Neural crest cell (in vitro differentiated cells): ENCODE results near the gene KLK3. TPM values are rescaled to one million over a fixed set of nuclear protein-coding genes. Genes with fewer than 3 reads are reported as not detected.

Experiments
- DNase-seq: peaks from one replicate; pipeline ENCODE4 v3.0.0; 2021; ENCODE audit warnings: low read depth, mixed read lengths, low spot score
- H3K27ac Mint-ChIP-seq: one replicate; pipeline ENCODE4 v1.8.0; 2021; ENCODE audit warnings: mild to moderate bottlenecking, mixed read lengths; ENCODE audit not compliant: unreplicated experiment
- H3K27me3 Mint-ChIP-seq: 2 replicates; pipeline ENCODE4 v1.8.0; 2021; ENCODE audit warnings: low read depth, mild to moderate bottlenecking, mixed read lengths
- H3K36me3 Mint-ChIP-seq: 2 replicates; pipeline ENCODE4 v1.8.0; 2021; ENCODE audit warnings: low read depth, mild to moderate bottlenecking, mixed read lengths
- H3K4me1 Mint-ChIP-seq: 2 replicates; pipeline ENCODE4 v1.8.0; 2021; ENCODE audit warnings: mixed read lengths
- H3K4me3 Mint-ChIP-seq: one replicate; pipeline ENCODE4 v1.8.0; 2021; ENCODE audit warnings: mild to moderate bottlenecking, mixed read lengths
- H3K9me3 Mint-ChIP-seq: 2 replicates; pipeline ENCODE4 v1.8.0; 2021; ENCODE audit warnings: mixed read lengths
- total RNA-seq: library from RNA; stranded (reverse); gene quantifications from 2 replicates; pipeline ENCODE4 v1.2.1, GENCODE V29; 2021
- TF ChIP-seq, protein P1 (sequence below): fragments of 200-600 bp; sonication (generic); conservative IDR thresholded peaks from 2 replicates; pipeline ENCODE4 v1.5.0; 2021; ENCODE audit warnings: antibody characterized with exemption, mild to moderate bottlenecking

Gene KLK3
- total RNA-seq, 1 donor from 2014 or later = not detected

DNA sequence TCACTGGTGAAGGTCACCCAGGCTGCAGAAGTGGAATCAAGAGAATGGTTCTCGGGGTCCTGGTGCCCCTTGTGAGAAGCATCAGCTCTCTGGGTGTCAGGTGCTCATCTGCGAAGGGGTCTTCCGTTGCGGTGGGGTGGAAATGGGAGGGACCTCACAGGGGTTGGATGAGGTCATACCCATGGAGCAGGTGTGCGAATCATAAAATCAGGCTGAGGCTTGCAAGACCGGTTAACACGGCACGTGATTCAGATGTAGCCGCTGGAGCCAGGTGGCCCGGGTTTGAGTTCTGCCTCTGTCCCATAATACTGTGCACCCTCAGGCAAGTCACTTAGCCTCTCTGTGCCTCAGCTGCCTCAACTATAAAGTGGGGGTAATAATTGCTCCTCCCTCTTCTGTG is 17.4 kb upstream of the KLK3 start:
- no peaks in the 10 kb centered on the region for H3K9me3 Mint-ChIP-seq
- H3K27ac Mint-ChIP-seq = no peak overlapping the region
- no peak for DNase-seq
- H3K4me3 Mint-ChIP-seq = peak overlapping the region; percentile 63
- peaks cover 11% of the 10 kb centered on the region for H3K4me1 Mint-ChIP-seq
- H3K36me3 Mint-ChIP-seq = no peaks in the 10 kb centered on the region
- TF ChIP-seq, protein P1, sequence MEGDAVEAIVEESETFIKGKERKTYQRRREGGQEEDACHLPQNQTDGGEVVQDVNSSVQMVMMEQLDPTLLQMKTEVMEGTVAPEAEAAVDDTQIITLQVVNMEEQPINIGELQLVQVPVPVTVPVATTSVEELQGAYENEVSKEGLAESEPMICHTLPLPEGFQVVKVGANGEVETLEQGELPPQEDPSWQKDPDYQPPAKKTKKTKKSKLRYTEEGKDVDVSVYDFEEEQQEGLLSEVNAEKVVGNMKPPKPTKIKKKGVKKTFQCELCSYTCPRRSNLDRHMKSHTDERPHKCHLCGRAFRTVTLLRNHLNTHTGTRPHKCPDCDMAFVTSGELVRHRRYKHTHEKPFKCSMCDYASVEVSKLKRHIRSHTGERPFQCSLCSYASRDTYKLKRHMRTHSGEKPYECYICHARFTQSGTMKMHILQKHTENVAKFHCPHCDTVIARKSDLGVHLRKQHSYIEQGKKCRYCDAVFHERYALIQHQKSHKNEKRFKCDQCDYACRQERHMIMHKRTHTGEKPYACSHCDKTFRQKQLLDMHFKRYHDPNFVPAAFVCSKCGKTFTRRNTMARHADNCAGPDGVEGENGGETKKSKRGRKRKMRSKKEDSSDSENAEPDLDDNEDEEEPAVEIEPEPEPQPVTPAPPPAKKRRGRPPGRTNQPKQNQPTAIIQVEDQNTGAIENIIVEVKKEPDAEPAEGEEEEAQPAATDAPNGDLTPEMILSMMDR = no peak
- H3K27me3 Mint-ChIP-seq = peaks cover 75% of the 10 kb centered on the region

GRCh38 chr19:50838239-50838638 is 16.5 kb upstream of the KLK3 start:
- Mint-ChIP-seq H3K4me1 (peaks cover 11% of the 10 kb centered on the region), H3K36me3 (no peaks in the 10 kb centered on the region), H3K9me3 (no peaks in the 10 kb centered on the region), H3K27ac (no peak overlapping the region), H3K4me3 (no peak overlapping the region), H3K27me3 (peaks cover 79% of the 10 kb centered on the region)
- DNase-seq = no peak
- TF ChIP-seq, protein P1 = no peak

GRCh38 chr19:50839712-50840655 is 14.7 kb upstream of the KLK3 start:
- Mint-ChIP-seq H3K36me3 (no peaks in the 10 kb centered on the region), H3K27ac (no peak overlapping the region), H3K9me3 (no peaks in the 10 kb centered on the region), H3K27me3 (peaks cover 89% of the 10 kb centered on the region), H3K4me1 (peaks cover 11% of the 10 kb centered on the region), H3K4me3 (no peak overlapping the region)
- TF ChIP-seq, protein P1 = no peak
- no peak for DNase-seq

DNA sequence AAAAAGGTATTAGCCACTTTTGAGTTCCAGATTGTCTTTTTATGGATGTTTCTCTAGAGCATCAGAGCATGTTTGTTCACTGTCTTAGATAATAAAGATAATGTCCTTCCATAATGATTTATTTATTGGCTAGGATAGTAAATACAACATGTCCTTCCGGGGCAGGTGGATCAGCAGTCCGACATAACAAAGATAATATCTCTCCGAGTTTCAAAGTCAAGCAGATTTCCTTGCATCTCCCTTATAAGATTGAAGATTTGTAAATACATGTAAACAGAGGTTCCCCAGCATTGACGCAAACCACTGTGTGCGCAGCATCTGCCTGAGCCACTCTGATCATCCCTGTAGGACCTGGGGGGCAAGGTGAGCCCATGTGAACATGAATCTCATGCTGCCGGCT is 12.6 kb upstream of the KLK3 start:
- TF ChIP-seq, protein P1 = no peak
- Mint-ChIP-seq H3K27ac (no peak overlapping the region), H3K27me3 (peaks cover 87% of the 10 kb centered on the region), H3K9me3 (no peaks in the 10 kb centered on the region), H3K4me1 (peaks cover 3% of the 10 kb centered on the region), H3K36me3 (no peaks in the 10 kb centered on the region), H3K4me3 (no peak overlapping the region)
- DNase-seq = no peak

- TF ChIP-seq, protein P1 = no peak
- H3K36me3 Mint-ChIP-seq = no peaks in the 10 kb centered on the region
- H3K4me1 Mint-ChIP-seq = peaks cover under 1% of the 10 kb centered on the region
- no peak overlapping the region for H3K4me3 Mint-ChIP-seq
- H3K27me3 Mint-ChIP-seq = peaks cover 82% of the 10 kb centered on the region
- peak overlapping the region; percentile 46 for H3K27ac Mint-ChIP-seq
- DNase-seq = no peak
- H3K9me3 Mint-ChIP-seq = no peaks in the 10 kb centered on the region
These were observed 11.5 kb upstream of the KLK3 start for GRCh38 chr19:50843205-50843604.
